IPS DF 6.9 (cell line): ENCODE results near the gene TCF4.

Experiments used
- DNase-seq: peaks from one replicate; pipeline ENCODE4 v3.0.0-alpha.2; 2013; ENCODE audit warnings: low read depth, low spot score
- H3K27ac ChIP-seq: one replicate; pipeline ENCODE4 v1.5.1; 2013; ENCODE audit warnings: low read length, control low read depth
- H3K27me3 ChIP-seq: 2 replicates; pipeline ENCODE4 v1.6.1; 2013; ENCODE audit warnings: mild to moderate bottlenecking, low read length; ENCODE audit not compliant: control insufficient read depth, insufficient read depth
- H3K36me3 ChIP-seq: 2 replicates; pipeline ENCODE4 v1.6.1; 2013; ENCODE audit warnings: low read length; ENCODE audit not compliant: control insufficient read depth, insufficient read depth
- H3K4me1 ChIP-seq: 2 replicates; pipeline ENCODE4 v1.6.1; 2013; ENCODE audit warnings: low read length; ENCODE audit not compliant: control insufficient read depth, insufficient read depth
- H3K4me3 ChIP-seq: 2 replicates; pipeline ENCODE4 v1.5.1; 2013; ENCODE audit warnings: mild to moderate bottlenecking, low read length
- H3K9me3 ChIP-seq: 2 replicates; pipeline ENCODE4 v1.6.1; 2013; ENCODE audit warnings: low read length, inconsistent platforms; ENCODE audit not compliant: control insufficient read depth, insufficient read depth
- WGBS: extraction: QIAGEN DNeasy Blood & Tissue Kit; methylation state at CpG from one replicate; pipeline ENCODE4 v1.1.7; 2013; ENCODE audit warnings: mixed read lengths, missing lambda C conversion rate; ENCODE audit not compliant: insufficient read length, insufficient coverage; 5-methylcytosine and 5-hydroxymethylcytosine counted together

The TCF4 gene

GRCh38 chr18:55430026-55430425 is 158.0 kb downstream of the TCF4 start:
- DNase-seq: no peak
- Histone ChIP-seq H3K36me3 (no peaks in the 10 kb centered on the region), H3K27ac (no peak overlapping the region), H3K4me3 (no peak overlapping the region), H3K27me3 (no peaks in the 10 kb centered on the region), H3K9me3 (no peaks in the 10 kb centered on the region), H3K4me1 (peaks cover under 1% of the 10 kb centered on the region; the same call in 1 of the 2 replicates)
- no CpG with 5 or more reads among the region's 2 CpGs for WGBS

GRCh38 chr18:55427951-55428350 is 160.0 kb downstream of the TCF4 start:
- H3K36me3 ChIP-seq: no peaks in the 10 kb centered on the region
- no CpG with 5 or more reads among the region's 1 CpG for WGBS
- H3K27ac ChIP-seq: no peak overlapping the region
- no peaks in the 10 kb centered on the region for H3K9me3 ChIP-seq
- H3K4me3 ChIP-seq: no peak overlapping the region
- peaks cover 8% of the 10 kb centered on the region for H3K4me1 ChIP-seq
- H3K27me3 ChIP-seq: no peaks in the 10 kb centered on the region
- DNase-seq: no peak

GRCh38 chr18:55425698-55426097 is 162.3 kb downstream of the TCF4 start:
- WGBS: no CpG with 5 or more reads among the region's 3 CpGs
- no peaks in the 10 kb centered on the region for H3K36me3 ChIP-seq
- no peak overlapping the region for H3K4me3 ChIP-seq
- H3K9me3 ChIP-seq: no peaks in the 10 kb centered on the region
- no peak for DNase-seq
- H3K4me1 ChIP-seq: peaks cover 9% of the 10 kb centered on the region
- no peak overlapping the region for H3K27ac ChIP-seq
- H3K27me3 ChIP-seq: no peaks in the 10 kb centered on the region

GRCh38 chr18:55422456-55423180 is 165.4 kb downstream of the TCF4 start:
- no peak overlapping the region for H3K4me3 ChIP-seq
- H3K4me1 ChIP-seq: peaks cover 9% of the 10 kb centered on the region
- H3K9me3 ChIP-seq: no peaks in the 10 kb centered on the region
- H3K36me3 ChIP-seq: no peaks in the 10 kb centered on the region
- DNase-seq: no peak
- H3K27me3 ChIP-seq: no peaks in the 10 kb centered on the region
- H3K27ac ChIP-seq: no peak overlapping the region
- 100% methylated on average over 3 of the region's 13 CpGs for WGBS

GRCh38 chr18:55421615-55422419 is 166.2 kb downstream of the TCF4 start:
- no peak overlapping the region for H3K4me3 ChIP-seq
- peaks cover 9% of the 10 kb centered on the region for H3K4me1 ChIP-seq
- H3K9me3 ChIP-seq: no peaks in the 10 kb centered on the region
- DNase-seq: no peak
- H3K27me3 ChIP-seq: no peaks in the 10 kb centered on the region
- no peaks in the 10 kb centered on the region for H3K36me3 ChIP-seq
- no CpG with 5 or more reads among the region's 8 CpGs for WGBS
- no peak overlapping the region for H3K27ac ChIP-seq

GRCh38 chr18:55421308-55421614 is 166.7 kb downstream of the TCF4 start:
- H3K9me3 ChIP-seq: no peaks in the 10 kb centered on the region
- peaks cover 9% of the 10 kb centered on the region for H3K4me1 ChIP-seq
- H3K27me3 ChIP-seq: no peaks in the 10 kb centered on the region
- no peak overlapping the region for H3K27ac ChIP-seq
- no peaks in the 10 kb centered on the region for H3K36me3 ChIP-seq
- WGBS: no CpG with 5 or more reads among the region's 4 CpGs
- DNase-seq: no peak
- no peak overlapping the region for H3K4me3 ChIP-seq

- DNase-seq: no peak
- H3K36me3 ChIP-seq: no peaks in the 10 kb centered on the region
- H3K9me3 ChIP-seq: no peaks in the 10 kb centered on the region
- peaks cover 9% of the 10 kb centered on the region for H3K4me1 ChIP-seq
- no peak overlapping the region for H3K4me3 ChIP-seq
- no peak overlapping the region for H3K27ac ChIP-seq
- no CpG with 5 or more reads among the region's 6 CpGs for WGBS
- H3K27me3 ChIP-seq: no peaks in the 10 kb centered on the region
These were observed 167.2 kb downstream of the TCF4 start for GRCh38 chr18:55420665-55421307.

GRCh38 chr18:55419947-55420664 is 167.9 kb downstream of the TCF4 start:
- 100% methylated on average over 1 of the region's 7 CpGs for WGBS
- Histone ChIP-seq H3K27ac (no peak overlapping the region), H3K4me1 (peaks cover 9% of the 10 kb centered on the region), H3K27me3 (no peaks in the 10 kb centered on the region), H3K4me3 (no peak overlapping the region), H3K36me3 (no peaks in the 10 kb centered on the region), H3K9me3 (no peaks in the 10 kb centered on the region)
- DNase-seq: no peak

- no peak for DNase-seq
- H3K4me3 ChIP-seq: no peak overlapping the region
- H3K4me1 ChIP-seq: peaks cover 8% of the 10 kb centered on the region
- WGBS: no CpG with 5 or more reads among the region's 5 CpGs
- H3K9me3 ChIP-seq: no peaks in the 10 kb centered on the region
- no peaks in the 10 kb centered on the region for H3K27me3 ChIP-seq
- H3K27ac ChIP-seq: no peak overlapping the region
- no peaks in the 10 kb centered on the region for H3K36me3 ChIP-seq
These were observed 168.7 kb downstream of the TCF4 start for GRCh38 chr18:55419132-55419946.

GRCh38 chr18:55418439-55418838 is 169.6 kb downstream of the TCF4 start:
- Histone ChIP-seq H3K36me3 (no peaks in the 10 kb centered on the region), H3K27me3 (no peaks in the 10 kb centered on the region), H3K4me3 (no peak overlapping the region), H3K27ac (no peak overlapping the region), H3K4me1 (peaks cover 5% of the 10 kb centered on the region; the same call in 1 of the 2 replicates), H3K9me3 (no peaks in the 10 kb centered on the region)
- DNase-seq: no peak
